GM23338 (cell line): Measurements from ENCODE around the gene ANO7.
A peak's percentile ranks its signal among the peaks of the same experiment; 100 is the strongest.

Experiments used
- CREB1 ChIP-seq: fragments of 250-450 bp; sonication (Bioruptor Pico); IDR thresholded peaks from 2 replicates; pipeline ENCODE4 v1.5.0; 2020; ENCODE audit warnings: low read depth, mild to moderate bottlenecking, moderate library complexity
- EZH2 ChIP-seq: fragments of 200-600 bp; sonication (generic); IDR thresholded peaks from one replicate; pipeline ENCODE4 v1.8.0; 2017; ENCODE audit warnings: antibody characterized with exemption, mild to moderate bottlenecking, low read depth; ENCODE audit not compliant: unreplicated experiment
- EZH2phosphoT487 ChIP-seq: fragments of 200-600 bp; sonication (generic); IDR thresholded peaks from one replicate; pipeline ENCODE4 v1.8.1; 2018; ENCODE audit warnings: antibody characterized with exemption; ENCODE audit not compliant: unreplicated experiment
- JUNB ChIP-seq: IDR thresholded peaks from one replicate; pipeline ENCODE4 v1.6.1; 2016; ENCODE audit warnings: antibody characterized with exemption; ENCODE audit not compliant: unreplicated experiment
- POLR2AphosphoS5 ChIP-seq: IDR thresholded peaks from 2 replicates; pipeline ENCODE4 v1.6.1; 2016; ENCODE audit warnings: antibody characterized with exemption, low read depth
- STAT1 ChIP-seq: IDR thresholded peaks from one replicate; pipeline ENCODE4 v1.6.1; 2016; ENCODE audit warnings: antibody characterized with exemption; ENCODE audit not compliant: unreplicated experiment
- TF ChIP-seq, protein P1 (sequence below), 2 experiments: fragments of 200-600 bp in 1 of 2; sonication (generic) in 1 of 2; conservative IDR thresholded peaks; 2 replicates each; pipeline versions ENCODE4 v1.5.1 to v1.6.1; 2016 to 2017; ENCODE audit warnings: antibody characterized with exemption in 2 of 2, low read depth in 2 of 2, mild to moderate bottlenecking in 2 of 2, moderate library complexity in 1 of 2
- TF ChIP-seq, protein P2 (sequence below): IDR thresholded peaks from one replicate; pipeline ENCODE4 v1.6.1; 2018; ENCODE audit warnings: antibody characterized with exemption; ENCODE audit not compliant: unreplicated experiment

DNA sequence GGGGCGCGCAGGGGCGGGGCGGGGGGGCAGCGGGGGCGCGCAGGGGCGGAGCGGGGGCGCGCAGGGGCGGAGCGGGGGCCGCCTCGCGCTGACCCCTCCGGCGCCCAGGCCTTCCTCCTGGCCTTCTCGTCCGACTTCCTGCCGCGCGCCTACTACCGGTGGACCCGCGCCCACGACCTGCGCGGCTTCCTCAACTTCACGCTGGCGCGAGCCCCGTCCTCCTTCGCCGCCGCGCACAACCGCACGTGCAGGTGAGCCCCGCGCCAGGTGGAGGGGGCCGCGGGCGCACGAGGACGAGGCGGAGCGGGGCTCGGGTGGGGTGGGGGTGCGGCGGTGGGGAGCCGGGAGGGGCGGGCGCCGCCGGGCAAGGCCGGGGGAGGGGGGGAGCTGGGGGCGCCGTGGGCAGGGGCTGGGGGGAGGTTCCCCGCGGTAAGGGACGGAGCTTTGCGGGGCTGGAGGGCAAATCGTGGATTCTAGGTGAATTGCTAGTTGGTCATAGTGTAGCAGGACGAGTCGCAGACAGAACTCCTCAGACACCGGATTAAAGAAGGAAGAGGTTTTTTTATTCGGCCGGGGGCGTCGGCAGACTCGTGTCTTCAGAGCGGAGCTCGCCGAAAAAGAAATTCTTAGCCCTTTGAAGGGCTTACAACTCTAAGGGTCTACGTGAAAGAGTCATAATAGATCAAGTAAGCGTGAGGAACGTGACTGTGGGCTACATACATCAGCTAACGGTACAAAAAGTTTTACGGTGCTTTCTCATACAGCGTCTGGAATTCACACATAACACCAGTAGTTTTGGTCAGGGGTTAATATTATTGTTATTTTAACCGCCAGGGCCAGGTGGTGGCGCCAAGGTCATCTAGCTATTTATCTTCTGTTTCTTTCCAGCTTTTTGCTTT lies 29.9 kb downstream of the ANO7 start:
- TF ChIP-seq, protein P1, sequence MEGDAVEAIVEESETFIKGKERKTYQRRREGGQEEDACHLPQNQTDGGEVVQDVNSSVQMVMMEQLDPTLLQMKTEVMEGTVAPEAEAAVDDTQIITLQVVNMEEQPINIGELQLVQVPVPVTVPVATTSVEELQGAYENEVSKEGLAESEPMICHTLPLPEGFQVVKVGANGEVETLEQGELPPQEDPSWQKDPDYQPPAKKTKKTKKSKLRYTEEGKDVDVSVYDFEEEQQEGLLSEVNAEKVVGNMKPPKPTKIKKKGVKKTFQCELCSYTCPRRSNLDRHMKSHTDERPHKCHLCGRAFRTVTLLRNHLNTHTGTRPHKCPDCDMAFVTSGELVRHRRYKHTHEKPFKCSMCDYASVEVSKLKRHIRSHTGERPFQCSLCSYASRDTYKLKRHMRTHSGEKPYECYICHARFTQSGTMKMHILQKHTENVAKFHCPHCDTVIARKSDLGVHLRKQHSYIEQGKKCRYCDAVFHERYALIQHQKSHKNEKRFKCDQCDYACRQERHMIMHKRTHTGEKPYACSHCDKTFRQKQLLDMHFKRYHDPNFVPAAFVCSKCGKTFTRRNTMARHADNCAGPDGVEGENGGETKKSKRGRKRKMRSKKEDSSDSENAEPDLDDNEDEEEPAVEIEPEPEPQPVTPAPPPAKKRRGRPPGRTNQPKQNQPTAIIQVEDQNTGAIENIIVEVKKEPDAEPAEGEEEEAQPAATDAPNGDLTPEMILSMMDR (conservative IDR thresholded peaks at IDR 0.05; ENCODE audit: low read depth in 2 of 2): peak; percentile 29 to 45
- TF ChIP-seq EZH2: no peak
- peak; percentile 6; the same call in 1 of the 2 replicates for TF ChIP-seq POLR2AphosphoS5
- TF ChIP-seq, protein P2, sequence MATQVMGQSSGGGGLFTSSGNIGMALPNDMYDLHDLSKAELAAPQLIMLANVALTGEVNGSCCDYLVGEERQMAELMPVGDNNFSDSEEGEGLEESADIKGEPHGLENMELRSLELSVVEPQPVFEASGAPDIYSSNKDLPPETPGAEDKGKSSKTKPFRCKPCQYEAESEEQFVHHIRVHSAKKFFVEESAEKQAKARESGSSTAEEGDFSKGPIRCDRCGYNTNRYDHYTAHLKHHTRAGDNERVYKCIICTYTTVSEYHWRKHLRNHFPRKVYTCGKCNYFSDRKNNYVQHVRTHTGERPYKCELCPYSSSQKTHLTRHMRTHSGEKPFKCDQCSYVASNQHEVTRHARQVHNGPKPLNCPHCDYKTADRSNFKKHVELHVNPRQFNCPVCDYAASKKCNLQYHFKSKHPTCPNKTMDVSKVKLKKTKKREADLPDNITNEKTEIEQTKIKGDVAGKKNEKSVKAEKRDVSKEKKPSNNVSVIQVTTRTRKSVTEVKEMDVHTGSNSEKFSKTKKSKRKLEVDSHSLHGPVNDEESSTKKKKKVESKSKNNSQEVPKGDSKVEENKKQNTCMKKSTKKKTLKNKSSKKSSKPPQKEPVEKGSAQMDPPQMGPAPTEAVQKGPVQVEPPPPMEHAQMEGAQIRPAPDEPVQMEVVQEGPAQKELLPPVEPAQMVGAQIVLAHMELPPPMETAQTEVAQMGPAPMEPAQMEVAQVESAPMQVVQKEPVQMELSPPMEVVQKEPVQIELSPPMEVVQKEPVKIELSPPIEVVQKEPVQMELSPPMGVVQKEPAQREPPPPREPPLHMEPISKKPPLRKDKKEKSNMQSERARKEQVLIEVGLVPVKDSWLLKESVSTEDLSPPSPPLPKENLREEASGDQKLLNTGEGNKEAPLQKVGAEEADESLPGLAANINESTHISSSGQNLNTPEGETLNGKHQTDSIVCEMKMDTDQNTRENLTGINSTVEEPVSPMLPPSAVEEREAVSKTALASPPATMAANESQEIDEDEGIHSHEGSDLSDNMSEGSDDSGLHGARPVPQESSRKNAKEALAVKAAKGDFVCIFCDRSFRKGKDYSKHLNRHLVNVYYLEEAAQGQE: no peak
- TF ChIP-seq EZH2phosphoT487: no peak
- TF ChIP-seq CREB1 (CRISPR knock-in tag): no peak
- TF ChIP-seq STAT1: no peak
- TF ChIP-seq JUNB: no peak
